Measurements from ENCODE around the gene CARMIL1. TPM values are rescaled to one million over a fixed set of nuclear protein-coding genes. Genes with fewer than 3 reads are reported as not detected.

CARMIL1 gene
- total RNA-seq, 1 experiment from 2014 or later: 23.6 TPM

DNA sequence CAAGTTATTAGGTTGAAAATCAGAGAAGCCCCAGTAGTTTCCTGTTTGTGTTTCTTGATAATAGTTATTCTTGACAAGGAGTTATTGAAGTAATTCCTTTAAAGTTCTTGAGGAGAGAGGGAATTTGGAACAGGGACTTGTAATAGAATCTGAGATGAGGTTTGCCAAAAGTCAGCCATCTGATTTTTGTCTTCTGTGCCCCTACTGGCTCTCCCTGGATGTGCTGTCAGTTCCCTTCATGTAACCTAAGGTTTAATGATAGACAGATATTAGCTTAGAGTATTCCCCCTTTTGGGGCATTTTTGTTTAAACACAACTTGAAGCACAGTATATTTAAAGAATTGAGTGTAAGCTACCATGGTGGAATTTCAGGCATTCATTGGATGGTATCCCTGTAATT, 71.4 kb downstream of the CARMIL1 start:
- Histone ChIP-seq H3K79me2 (ENCODE audit: insufficient read depth, low read length) (peaks cover 6% of the 10 kb centered on the region; the same call in 1 of the 2 replicates), H2BK5ac (ENCODE audit: insufficient read length, low read length) (no peak overlapping the region), H2BK15ac (ENCODE audit: low read depth, low read length) (no peak overlapping the region), H2BK120ac (ENCODE audit: low read depth, low read length, poor library complexity, severe bottlenecking) (no peak overlapping the region), H2AFZ (ENCODE audit: low read length) (no peak overlapping the region), H3K14ac (ENCODE audit: insufficient read depth, low read length) (no peak overlapping the region), H4K20me1 (ENCODE audit: control insufficient read depth, insufficient read depth, insufficient read length) (no peaks in the 10 kb centered on the region), H3K23me2 (ENCODE audit: insufficient read length, low read depth, low read length, poor library complexity, severe bottlenecking) (no peaks in the 10 kb centered on the region), H3K9me3 (ENCODE audit: control insufficient read depth, low read depth, low read length) (no peaks in the 10 kb centered on the region), H3K9ac (ENCODE audit: extremely low read depth, insufficient read length, low read length) (no peak overlapping the region), H4K8ac (replicated peaks; ENCODE audit: insufficient read length, low read depth, low read length) (no peak overlapping the region), H2BK20ac (ENCODE audit: low read depth, low read length, poor library complexity, severe bottlenecking) (no peak overlapping the region), H2BK12ac (ENCODE audit: insufficient read length, low read depth, low read length) (no peak overlapping the region), H4K91ac (ENCODE audit: insufficient read length, low read depth, low read length) (no peak overlapping the region), H3K27me3 (ENCODE audit: insufficient read depth, low read length) (no peaks in the 10 kb centered on the region), H3K18ac (ENCODE audit: insufficient read length, low read depth, low read length) (no peak overlapping the region), H3K56ac (ENCODE audit: insufficient read length, low read depth, low read length) (no peak overlapping the region), H3K4ac (ENCODE audit: low read depth, low read length) (no peak overlapping the region), H2AK5ac (ENCODE audit: insufficient read length, low read length) (no peak overlapping the region), H4K5ac (ENCODE audit: insufficient read length, low read depth, low read length) (no peak overlapping the region), H3T11ph (ENCODE audit: low read length) (no peak overlapping the region), H3K4me2 (ENCODE audit: insufficient read depth, insufficient read length, low read length) (no peak overlapping the region), H3K4me1 (ENCODE audit: insufficient read depth, low read length) (peaks cover 4% of the 10 kb centered on the region; the same call in 1 of the 2 replicates), H3K23ac (ENCODE audit: insufficient read length, low read depth, low read length) (no peak overlapping the region), H3K79me1 (ENCODE audit: insufficient read depth, low read depth, low read length, poor library complexity, severe bottlenecking) (peaks cover 7% of the 10 kb centered on the region), H3K27ac (ENCODE audit: insufficient read length, low read depth, low read length) (no peak overlapping the region)
- H3K4me1 Mint-ChIP-seq: peaks cover 0 to 3% of the 10 kb centered on the region in 2 experiments; a peak in 1 of 4 replicates
- TF ChIP-seq, protein P1, sequence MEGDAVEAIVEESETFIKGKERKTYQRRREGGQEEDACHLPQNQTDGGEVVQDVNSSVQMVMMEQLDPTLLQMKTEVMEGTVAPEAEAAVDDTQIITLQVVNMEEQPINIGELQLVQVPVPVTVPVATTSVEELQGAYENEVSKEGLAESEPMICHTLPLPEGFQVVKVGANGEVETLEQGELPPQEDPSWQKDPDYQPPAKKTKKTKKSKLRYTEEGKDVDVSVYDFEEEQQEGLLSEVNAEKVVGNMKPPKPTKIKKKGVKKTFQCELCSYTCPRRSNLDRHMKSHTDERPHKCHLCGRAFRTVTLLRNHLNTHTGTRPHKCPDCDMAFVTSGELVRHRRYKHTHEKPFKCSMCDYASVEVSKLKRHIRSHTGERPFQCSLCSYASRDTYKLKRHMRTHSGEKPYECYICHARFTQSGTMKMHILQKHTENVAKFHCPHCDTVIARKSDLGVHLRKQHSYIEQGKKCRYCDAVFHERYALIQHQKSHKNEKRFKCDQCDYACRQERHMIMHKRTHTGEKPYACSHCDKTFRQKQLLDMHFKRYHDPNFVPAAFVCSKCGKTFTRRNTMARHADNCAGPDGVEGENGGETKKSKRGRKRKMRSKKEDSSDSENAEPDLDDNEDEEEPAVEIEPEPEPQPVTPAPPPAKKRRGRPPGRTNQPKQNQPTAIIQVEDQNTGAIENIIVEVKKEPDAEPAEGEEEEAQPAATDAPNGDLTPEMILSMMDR (conservative IDR thresholded peaks at IDR 0.05): 0 out of 3 replicates have a peak, but pooled peaks have one; percentile 17
- peaks cover 0 to 2% of the 10 kb centered on the region in 2 experiments; a peak in 1 of 5 replicates for H3K9me3 Mint-ChIP-seq
- no peak overlapping the region for H3K27ac Mint-ChIP-seq
- no peaks in the 10 kb centered on the region for H3K27me3 Mint-ChIP-seq (ENCODE audit: low read depth)
- no peak for DNase-seq
- no peaks in the 10 kb centered on the region; a peak in 1 of 7 replicates for H3K36me3 Mint-ChIP-seq (ENCODE audit: insufficient read depth in 1 of 3, low read depth in 3 of 3)
- H3K4me3 Mint-ChIP-seq: no peak overlapping the region; a peak in 1 of 5 replicates

Measured in H9 (cell line).